GM19395 (cell line): Measurements from ENCODE around the gene USP40.

Experiments used
- ATAC-seq: cut with Tn5 transposase; IDR thresholded peaks from one replicate; pipeline ENCODE4 v1.9.1; 2021; ENCODE audit warnings: mild to moderate bottlenecking, moderate library complexity; ENCODE audit not compliant: unreplicated experiment

USP40 gene

GRCh38 chr2:233433794-233434193, 132.8 kb downstream of the USP40 start:
- no peak for ATAC-seq

GRCh38 chr2:233433029-233433428, 133.6 kb downstream of the USP40 start:
- no peak for ATAC-seq

GRCh38 chr2:233430651-233431050, 135.9 kb downstream of the USP40 start:
- ATAC-seq: no peak

- no peak for ATAC-seq
Measured at GRCh38 chr2:233430081-233430480, 136.5 kb downstream of the USP40 start.

GRCh38 chr2:233429175-233429897, 137.2 kb downstream of the USP40 start:
- ATAC-seq: no peak

- ATAC-seq: no peak
Measured at GRCh38 chr2:233428438-233428837, 138.1 kb downstream of the USP40 start.

GRCh38 chr2:233428008-233428407, 138.6 kb downstream of the USP40 start:
- ATAC-seq: no peak

- ATAC-seq: no peak
Measured at GRCh38 chr2:233426619-233427342, 139.8 kb downstream of the USP40 start.
